Activated CD4-positive, alpha-beta T cell treated with anti-CD3 and anti-CD28 coated beads, Interleukin-2, amount 10 ng/mL, durations not matched to agents 7 days and 5 days (primary cell): ENCODE measurements around the gene GSTA4. TPM values are rescaled to one million over a fixed set of nuclear protein-coding genes. Genes with fewer than 3 reads are reported as not detected.

Experiments
- CTCF ChIA-PET: fragments of 350-600 bp; sonication (Branson Sonifier 250); formaldehyde crosslinking; loops from one replicate; lab custom pipeline; 2021; ENCODE audit warnings: antibody characterized with exemption; lab: Charles Lee
- POLR2A ChIA-PET: fragments of 350-600 bp; sonication (Branson Sonifier 250); formaldehyde crosslinking; loops from one replicate; lab custom pipeline; 2021; ENCODE audit warnings: antibody characterized with exemption; lab: Charles Lee
- DNase-seq: peaks from one replicate; pipeline ENCODE4 v3.0.0-alpha.2; 2020
- H3K27ac Mint-ChIP-seq: one replicate; pipeline ENCODE4 v1.8.0; 2021; ENCODE audit warnings: mild to moderate bottlenecking, moderate library complexity, mixed read lengths
- H3K27me3 Mint-ChIP-seq: one replicate; pipeline ENCODE4 v1.8.0; 2021; ENCODE audit warnings: mixed read lengths
- H3K36me3 Mint-ChIP-seq: one replicate; pipeline ENCODE4 v1.8.0; 2021; ENCODE audit warnings: low read depth, mixed read lengths
- H3K4me1 Mint-ChIP-seq: one replicate; pipeline ENCODE4 v1.8.0; 2021; ENCODE audit warnings: mixed read lengths
- H3K4me3 Mint-ChIP-seq: one replicate; pipeline ENCODE4 v1.8.0; 2021; ENCODE audit warnings: mild to moderate bottlenecking, moderate library complexity, mixed read lengths
- H3K9me3 Mint-ChIP-seq: one replicate; pipeline ENCODE4 v1.8.0; 2021; ENCODE audit warnings: mixed read lengths
- total RNA-seq, 2 experiments: library from RNA; stranded (reverse); gene quantifications; one replicate each; pipeline ENCODE4 v1.2.3, GENCODE V29; 2021

The GSTA4 gene
- total RNA-seq, 2 experiments from 2014 or later: 4.8 to 6.1 TPM

DNA sequence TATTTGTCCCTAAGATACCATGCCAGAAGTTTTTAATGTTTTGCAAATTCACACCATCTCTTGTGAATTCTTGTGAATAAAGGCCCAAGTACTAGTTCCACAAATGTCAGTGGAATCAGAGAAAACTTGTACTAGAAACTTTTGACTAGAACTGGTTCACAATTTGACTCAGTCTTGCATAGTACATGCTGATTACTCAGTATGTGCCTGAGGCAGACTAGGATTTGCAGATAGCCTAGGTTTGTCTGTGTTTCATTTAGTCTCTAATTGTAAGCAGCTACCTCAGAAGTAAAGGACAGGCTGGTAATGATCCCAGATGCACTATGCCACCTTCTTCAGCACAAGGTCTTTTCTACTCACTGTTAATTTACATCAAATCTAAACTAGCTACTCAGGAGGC, 34.2 kb upstream of the GSTA4 start:
- Mint-ChIP-seq H3K27me3 (no peaks in the 10 kb centered on the region), H3K36me3 (peaks cover 14% of the 10 kb centered on the region), H3K4me3 (no peak overlapping the region), H3K27ac (no peak overlapping the region), H3K4me1 (no peaks in the 10 kb centered on the region), H3K9me3 (no peaks in the 10 kb centered on the region)
- ChIA-PET CTCF (interaction anchor here (0.9 kb wide), 1 partner anchor 29 kb away, joined by 3 read pairs; no protein-coding TSS in a partner anchor), POLR2A (no interaction called here)
- no peak for DNase-seq

DNA sequence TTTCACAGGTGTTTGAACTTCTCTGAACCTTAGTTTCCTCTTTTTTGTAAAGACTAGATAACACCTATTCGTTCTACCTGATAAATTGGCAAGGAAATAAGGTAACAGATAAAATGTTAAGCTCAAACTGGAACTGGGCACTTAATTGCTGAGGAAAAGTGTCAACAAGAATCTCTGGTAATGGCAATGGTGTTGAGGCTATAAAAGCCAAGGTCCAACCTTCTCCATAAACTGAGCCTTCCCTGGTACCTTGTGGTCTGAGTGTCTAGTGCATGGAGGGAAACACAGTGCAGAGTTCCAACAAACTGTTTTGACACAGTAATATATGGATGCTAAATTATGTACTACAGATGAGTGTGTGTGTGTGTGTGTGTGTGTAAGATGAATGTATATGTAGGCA, 33.4 kb upstream of the GSTA4 start:
- CTCF ChIA-PET: interaction anchor here (0.9 kb wide), 1 partner anchor 28 kb away, joined by 3 read pairs; no protein-coding TSS in a partner anchor
- Mint-ChIP-seq H3K27me3 (no peaks in the 10 kb centered on the region), H3K4me3 (no peak overlapping the region), H3K27ac (no peak overlapping the region), H3K4me1 (peaks cover 2% of the 10 kb centered on the region), H3K9me3 (no peaks in the 10 kb centered on the region), H3K36me3 (peaks cover 14% of the 10 kb centered on the region)
- POLR2A ChIA-PET: no interaction called here
- no peak for DNase-seq

DNA sequence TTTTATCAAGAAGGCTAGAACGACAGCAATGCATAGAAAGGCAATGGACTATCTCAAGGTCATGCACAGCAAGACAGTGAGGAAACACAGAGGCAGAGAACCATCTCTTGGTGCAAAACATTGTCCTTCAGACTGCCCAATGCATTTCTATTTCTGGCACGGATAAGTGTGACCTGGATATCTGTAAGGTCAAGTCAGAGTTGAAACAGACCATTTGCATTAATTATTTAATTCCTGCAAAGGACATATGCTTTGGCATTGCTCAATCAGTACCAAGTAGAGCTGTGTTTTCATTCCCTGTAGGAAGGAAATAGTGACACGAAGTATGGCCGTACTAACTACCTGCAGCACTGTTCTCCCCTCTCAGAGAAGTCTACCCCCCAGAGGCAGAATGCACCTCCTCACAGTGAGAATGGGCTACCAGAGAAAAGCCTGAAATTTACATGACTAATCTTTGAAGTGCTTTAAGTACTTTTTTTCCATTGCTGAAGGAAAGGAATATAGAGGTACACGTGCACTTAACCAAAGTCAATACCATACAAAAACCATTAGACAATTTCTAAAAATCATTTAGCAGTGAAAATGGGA, 32.1 kb upstream of the GSTA4 start:
- Mint-ChIP-seq H3K4me3 (no peak overlapping the region), H3K9me3 (no peaks in the 10 kb centered on the region), H3K27ac (no peak overlapping the region), H3K27me3 (no peaks in the 10 kb centered on the region), H3K36me3 (peaks cover 12% of the 10 kb centered on the region), H3K4me1 (peaks cover 2% of the 10 kb centered on the region)
- ChIA-PET POLR2A (no interaction called here), CTCF (no interaction called here)
- DNase-seq: no peak

DNA sequence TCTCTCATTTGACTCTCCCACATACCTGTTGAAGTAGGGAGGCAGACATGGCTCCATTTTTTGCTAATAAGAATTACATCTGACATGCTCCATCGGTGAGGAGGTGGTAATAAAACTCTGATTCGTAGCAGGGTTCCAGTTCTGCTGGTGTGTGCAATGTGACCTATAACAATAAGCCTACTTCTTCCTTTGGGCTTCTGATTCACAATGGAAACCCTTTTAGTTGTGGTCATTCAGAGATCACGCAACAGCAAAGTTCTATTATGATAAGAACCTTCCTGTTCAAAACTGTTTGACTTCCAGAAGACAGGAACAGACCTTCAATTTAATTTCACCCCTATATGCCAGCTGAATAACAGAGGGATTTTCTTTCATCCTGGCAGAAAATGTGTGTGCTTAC, 31.4 kb upstream of the GSTA4 start:
- POLR2A ChIA-PET: interaction anchor here (0.7 kb wide), 1 partner anchor 22 kb away, joined by 3 read pairs; no protein-coding TSS in a partner anchor
- no peak overlapping the region for H3K4me3 Mint-ChIP-seq
- no peak overlapping the region for H3K27ac Mint-ChIP-seq

DNA sequence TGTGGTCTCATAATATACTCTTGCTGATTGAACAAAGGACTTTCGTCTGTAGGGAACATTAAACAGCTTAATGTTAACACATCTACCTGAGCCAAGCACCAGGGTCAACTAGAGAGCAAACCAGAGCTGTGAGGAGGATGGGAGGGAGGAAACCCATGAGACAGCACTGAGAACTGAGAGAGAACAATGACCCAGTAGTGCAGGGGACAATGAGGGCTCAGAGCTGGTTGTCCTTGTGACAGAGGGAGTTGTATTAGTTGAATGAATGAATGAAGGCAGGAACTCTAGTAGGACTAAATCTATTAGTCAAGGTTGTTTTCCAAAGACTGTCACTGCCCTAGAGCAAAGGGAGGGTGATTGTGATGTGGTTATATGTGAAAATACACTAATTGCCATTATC, 28.2 kb upstream of the GSTA4 start:
- no peak for DNase-seq
- Mint-ChIP-seq H3K36me3 (peaks cover 9% of the 10 kb centered on the region), H3K27me3 (no peaks in the 10 kb centered on the region), H3K4me3 (no peak overlapping the region), H3K27ac (no peak overlapping the region), H3K4me1 (peaks cover 4% of the 10 kb centered on the region), H3K9me3 (no peaks in the 10 kb centered on the region)
- ChIA-PET CTCF (no interaction called here), POLR2A (no interaction called here)

More for the DNA sequence above, 31.4 kb upstream of the GSTA4 start:
- DNase-seq: no peak
- CTCF ChIA-PET: no interaction called here
- no peaks in the 10 kb centered on the region for H3K9me3 Mint-ChIP-seq
- H3K27me3 Mint-ChIP-seq: no peaks in the 10 kb centered on the region
- H3K4me1 Mint-ChIP-seq: peaks cover 2% of the 10 kb centered on the region
- peaks cover 12% of the 10 kb centered on the region for H3K36me3 Mint-ChIP-seq

DNA sequence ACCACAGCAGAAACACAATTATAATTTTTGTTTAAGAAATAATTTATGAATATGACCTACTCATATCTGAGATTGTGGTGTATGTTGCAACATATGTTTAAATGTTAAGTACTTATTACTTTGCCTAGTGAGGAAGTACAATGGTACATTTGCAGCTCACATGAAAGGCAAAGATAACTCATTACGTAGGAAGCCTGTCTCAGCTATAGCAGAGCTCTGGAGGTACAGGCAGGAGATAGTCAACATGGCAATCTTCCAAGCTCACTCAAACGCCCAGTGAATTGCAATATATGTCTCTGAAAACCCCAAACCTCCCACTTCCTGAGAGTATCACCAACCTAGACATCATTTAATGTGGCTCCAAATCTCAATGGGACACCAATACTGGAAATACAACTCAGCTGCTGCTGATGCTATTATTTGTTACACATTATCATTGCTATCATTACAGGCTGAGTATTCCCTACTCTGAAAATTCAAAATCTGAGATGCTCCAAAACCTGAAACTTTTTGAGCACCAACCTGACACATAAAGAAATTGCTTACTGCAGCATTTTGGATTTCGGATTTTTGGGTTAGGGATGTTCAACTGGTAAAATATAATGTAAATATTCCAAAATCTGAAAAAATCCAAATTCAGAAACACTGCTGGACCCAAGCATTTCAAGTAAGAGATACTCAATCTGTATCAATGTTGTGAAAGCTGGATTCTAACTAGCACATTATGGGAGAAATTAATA, 25.1 kb upstream of the GSTA4 start:
- peaks cover 11% of the 10 kb centered on the region for H3K36me3 Mint-ChIP-seq
- ChIA-PET CTCF (interaction anchor here (1.4 kb wide), 1 partner anchor 10 kb away, joined by 3 read pairs; no protein-coding TSS in a partner anchor), POLR2A (no interaction called here)

DNA sequence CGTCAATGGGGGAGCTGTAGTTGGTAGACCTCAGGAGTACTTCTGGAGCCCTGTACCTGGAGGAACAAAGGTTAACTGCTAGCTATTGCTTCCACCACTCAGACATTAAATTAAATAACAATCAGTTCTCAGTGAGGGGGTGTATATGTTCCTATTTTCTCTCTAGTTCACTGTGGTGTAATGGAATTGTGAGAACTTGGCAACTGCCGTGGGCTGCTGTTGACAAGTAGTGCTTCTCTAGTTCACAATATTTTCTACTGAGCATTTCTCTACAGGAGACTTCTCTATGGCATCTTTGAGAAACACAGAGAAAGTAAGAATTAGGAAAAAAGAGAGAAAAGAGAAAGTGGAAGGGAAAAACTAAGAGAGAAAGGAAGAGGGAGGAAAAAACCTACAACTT, 23.4 kb upstream of the GSTA4 start:
- ChIA-PET CTCF (interaction anchor here (0.8 to 1.0 kb wide), 2 partner anchors 47 to 50 kb away, joined by 3 read pairs; partner anchors contain the start of gene FBXO9), POLR2A (no interaction called here)
- H3K27ac Mint-ChIP-seq: no peak overlapping the region
- H3K4me1 Mint-ChIP-seq: peaks cover 2% of the 10 kb centered on the region
- no peaks in the 10 kb centered on the region for H3K9me3 Mint-ChIP-seq
- peaks cover 11% of the 10 kb centered on the region for H3K36me3 Mint-ChIP-seq
- no peaks in the 10 kb centered on the region for H3K27me3 Mint-ChIP-seq
- no peak overlapping the region for H3K4me3 Mint-ChIP-seq
- DNase-seq: no peak

More for the DNA sequence above, 25.1 kb upstream of the GSTA4 start:
- H3K27ac Mint-ChIP-seq: no peak overlapping the region
- H3K4me3 Mint-ChIP-seq: no peak overlapping the region
- peaks cover 4% of the 10 kb centered on the region for H3K4me1 Mint-ChIP-seq
- H3K9me3 Mint-ChIP-seq: no peaks in the 10 kb centered on the region
- DNase-seq: no peak
- no peaks in the 10 kb centered on the region for H3K27me3 Mint-ChIP-seq

DNA sequence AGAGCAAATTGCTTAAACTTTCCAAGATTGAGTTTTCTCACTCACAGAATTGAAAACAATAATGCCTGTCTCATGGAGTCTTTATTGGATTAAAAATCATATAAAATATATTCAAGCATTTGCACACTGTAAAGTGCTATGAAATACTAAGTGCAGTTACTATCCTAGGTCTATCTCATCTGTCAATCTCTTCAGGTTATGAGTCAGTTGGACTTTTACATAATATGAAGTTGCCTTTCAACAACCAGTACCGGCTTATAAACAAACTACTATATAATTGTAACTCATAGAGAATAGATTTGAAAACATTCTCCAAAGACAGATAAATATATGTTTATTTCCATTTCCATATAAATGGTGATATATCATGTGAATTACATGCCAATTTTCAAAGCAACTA, 20.4 kb upstream of the GSTA4 start:
- H3K4me3 Mint-ChIP-seq: no peak overlapping the region
- CTCF ChIA-PET: no interaction called here
- H3K27me3 Mint-ChIP-seq: no peaks in the 10 kb centered on the region
- peaks cover 2% of the 10 kb centered on the region for H3K4me1 Mint-ChIP-seq
- POLR2A ChIA-PET: no interaction called here
- peaks cover 22% of the 10 kb centered on the region for H3K36me3 Mint-ChIP-seq
- no peak for DNase-seq
- no peaks in the 10 kb centered on the region for H3K9me3 Mint-ChIP-seq
- H3K27ac Mint-ChIP-seq: no peak overlapping the region

DNA sequence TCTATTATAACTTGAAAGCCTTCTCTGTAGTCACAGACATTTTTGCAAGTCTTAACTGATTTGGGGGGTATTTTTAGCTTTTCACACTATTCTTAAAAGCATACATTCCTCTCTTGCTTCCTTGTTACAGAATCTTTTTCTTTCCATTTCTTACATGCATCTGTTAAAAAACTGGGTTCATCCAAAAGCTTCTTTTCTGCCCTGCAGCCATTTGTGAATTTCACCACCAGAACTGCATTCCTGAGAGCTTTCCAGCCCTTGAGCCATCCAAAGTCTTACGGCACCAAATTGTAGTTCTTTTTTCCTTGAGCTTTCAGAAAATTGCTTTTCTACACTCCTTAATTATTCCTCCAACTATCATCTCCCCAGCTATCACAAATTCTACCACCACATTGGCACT, 19.7 kb upstream of the GSTA4 start:
- CTCF ChIA-PET: no interaction called here
- H3K36me3 Mint-ChIP-seq: peaks cover 26% of the 10 kb centered on the region
- H3K27me3 Mint-ChIP-seq: no peaks in the 10 kb centered on the region
- POLR2A ChIA-PET: no interaction called here
- H3K4me1 Mint-ChIP-seq: no peaks in the 10 kb centered on the region
- no peak overlapping the region for H3K4me3 Mint-ChIP-seq
- H3K27ac Mint-ChIP-seq: no peak overlapping the region
- H3K9me3 Mint-ChIP-seq: no peaks in the 10 kb centered on the region
- DNase-seq: no peak

DNA sequence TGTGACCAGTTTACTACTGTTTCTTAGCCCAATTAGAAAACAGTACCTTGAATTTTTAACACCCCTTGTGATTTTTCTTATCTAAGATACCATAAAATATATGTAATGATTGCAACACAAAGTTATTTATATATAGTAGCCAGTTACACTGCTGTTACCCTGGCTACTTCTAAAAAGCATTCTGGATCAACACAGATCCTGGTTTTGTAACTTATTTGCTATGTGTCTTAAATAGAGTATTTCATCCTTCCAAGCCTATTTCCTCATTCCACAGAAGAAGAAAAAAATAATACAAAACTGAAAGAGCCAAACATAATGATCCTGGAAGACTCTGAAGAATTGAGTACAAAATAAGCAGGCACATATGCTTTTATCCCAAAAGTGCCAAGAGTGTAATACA, 19.0 kb upstream of the GSTA4 start:
- no peak for DNase-seq
- Mint-ChIP-seq H3K27ac (no peak overlapping the region), H3K4me3 (no peak overlapping the region), H3K36me3 (peaks cover 32% of the 10 kb centered on the region), H3K27me3 (no peaks in the 10 kb centered on the region), H3K4me1 (no peaks in the 10 kb centered on the region), H3K9me3 (no peaks in the 10 kb centered on the region)
- POLR2A ChIA-PET: no interaction called here
- CTCF ChIA-PET: no interaction called here

DNA sequence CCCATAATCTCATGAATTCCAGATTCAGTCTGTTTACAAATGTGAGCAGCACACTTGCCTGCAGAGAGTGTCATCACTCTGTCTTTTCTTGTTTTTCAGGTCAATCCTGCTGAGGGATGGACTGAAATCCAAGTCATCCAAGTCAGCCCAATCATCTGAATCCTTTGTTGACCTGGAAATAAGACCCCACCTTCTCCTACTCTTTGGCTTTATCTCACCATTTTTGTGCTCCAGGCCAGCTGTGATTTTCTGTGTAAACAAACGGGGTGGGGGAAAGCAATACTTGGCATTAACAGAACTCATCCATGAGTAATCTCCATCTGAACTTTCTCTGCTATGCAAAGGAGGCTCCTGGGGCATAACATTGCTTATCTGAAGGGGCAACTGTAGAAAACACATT, 16.9 kb upstream of the GSTA4 start:
- Mint-ChIP-seq H3K4me3 (no peak overlapping the region), H3K36me3 (peaks cover 31% of the 10 kb centered on the region), H3K27ac (no peak overlapping the region), H3K27me3 (no peaks in the 10 kb centered on the region), H3K9me3 (no peaks in the 10 kb centered on the region), H3K4me1 (no peaks in the 10 kb centered on the region)
- DNase-seq: no peak
- POLR2A ChIA-PET: no interaction called here
- CTCF ChIA-PET: interaction anchor here (0.9 kb wide), 1 partner anchor 16 kb away, joined by 3 read pairs; no protein-coding TSS in a partner anchor

DNA sequence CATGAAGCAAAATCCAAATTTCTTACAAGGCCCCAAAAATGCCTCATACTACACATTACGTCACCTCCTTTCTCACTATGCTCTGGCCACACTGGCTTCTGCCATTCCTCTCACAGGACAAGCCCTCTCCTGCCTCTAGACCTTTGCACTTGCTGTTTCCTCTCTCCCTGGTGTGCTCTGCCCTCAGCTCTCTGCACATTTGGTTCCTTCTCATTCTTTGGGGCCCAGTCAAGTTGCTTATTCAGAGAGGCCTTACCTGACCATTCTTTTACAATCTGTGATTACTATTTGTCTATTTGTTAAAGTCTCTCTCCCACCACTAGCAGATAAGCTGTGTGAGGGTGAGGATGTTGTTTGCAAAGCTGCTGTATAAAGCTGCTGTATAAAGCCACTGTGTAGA, 15.4 kb upstream of the GSTA4 start:
- no peaks in the 10 kb centered on the region for H3K4me1 Mint-ChIP-seq
- ChIA-PET POLR2A (no interaction called here), CTCF (interaction anchor here (0.9 kb wide), 1 partner anchor 14 kb away, joined by 3 read pairs; no protein-coding TSS in a partner anchor)
- peak overlapping the region; percentile 36 for H3K27ac Mint-ChIP-seq
- peaks cover 40% of the 10 kb centered on the region for H3K36me3 Mint-ChIP-seq
- H3K4me3 Mint-ChIP-seq: no peak overlapping the region
- H3K9me3 Mint-ChIP-seq: no peaks in the 10 kb centered on the region
- H3K27me3 Mint-ChIP-seq: no peaks in the 10 kb centered on the region
- no peak for DNase-seq

DNA sequence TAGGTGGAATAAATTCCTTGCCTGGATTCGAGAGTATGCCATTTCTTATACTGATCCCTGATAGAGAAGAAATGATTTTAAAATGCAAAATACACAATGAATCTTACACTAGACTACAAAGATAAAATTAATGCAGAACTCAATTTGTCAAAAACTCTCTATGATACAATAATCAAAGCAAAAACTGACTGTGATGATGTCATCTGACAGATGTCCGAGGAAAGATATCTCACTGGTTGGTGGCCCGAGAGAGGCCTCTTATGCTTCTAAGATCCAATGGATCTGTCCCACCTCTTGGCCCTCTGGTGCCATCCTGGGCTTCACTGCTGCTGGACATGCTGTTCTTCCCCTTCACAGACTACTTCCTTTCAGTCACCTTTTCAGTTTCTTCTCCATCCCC, 14.4 kb upstream of the GSTA4 start:
- Mint-ChIP-seq H3K4me1 (no peaks in the 10 kb centered on the region), H3K9me3 (no peaks in the 10 kb centered on the region), H3K27me3 (no peaks in the 10 kb centered on the region), H3K4me3 (no peak overlapping the region), H3K36me3 (peaks cover 45% of the 10 kb centered on the region), H3K27ac (no peak overlapping the region)
- DNase-seq: no peak
- ChIA-PET CTCF (interaction anchor here (0.9 kb wide), 1 partner anchor 13 kb away, joined by 3 read pairs; no protein-coding TSS in a partner anchor), POLR2A (no interaction called here)
